ENCODE data around the gene SELPLG.
"Not testable (repeated sequence)": the region's sequence is repeated elsewhere in the genome, so short reads cannot be mapped to it uniquely, and the experiment has no call there.

Gene SELPLG

DNA sequence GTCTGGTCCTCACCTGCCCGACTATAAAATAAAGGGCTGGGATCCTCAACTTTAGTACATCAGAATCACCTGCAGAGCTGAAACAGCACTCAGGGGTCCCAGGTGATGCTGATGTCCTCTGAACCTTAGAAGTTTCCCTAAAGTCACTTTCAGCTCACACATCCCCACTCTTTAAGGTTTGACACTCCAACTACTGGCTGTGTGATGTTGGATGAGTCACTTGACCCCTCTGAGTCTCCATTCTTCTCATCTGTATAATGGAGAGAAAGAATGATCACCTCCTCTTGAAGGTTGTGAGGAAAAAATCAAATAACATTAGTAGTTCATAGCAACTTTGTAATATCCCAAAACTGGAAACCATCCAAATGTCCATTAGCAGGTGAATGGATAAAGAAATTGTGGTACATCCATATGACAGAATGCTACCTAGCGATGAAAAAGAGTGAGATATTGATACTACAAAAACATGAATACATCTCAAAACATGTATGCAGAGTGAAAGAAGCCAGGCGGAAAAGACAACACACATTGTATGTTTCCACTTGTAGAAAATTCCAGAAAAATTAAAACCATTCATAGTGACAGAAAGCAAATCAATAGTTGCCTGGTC, 49.1 kb downstream of the SELPLG start:
- no peak for DNase-seq

DNA sequence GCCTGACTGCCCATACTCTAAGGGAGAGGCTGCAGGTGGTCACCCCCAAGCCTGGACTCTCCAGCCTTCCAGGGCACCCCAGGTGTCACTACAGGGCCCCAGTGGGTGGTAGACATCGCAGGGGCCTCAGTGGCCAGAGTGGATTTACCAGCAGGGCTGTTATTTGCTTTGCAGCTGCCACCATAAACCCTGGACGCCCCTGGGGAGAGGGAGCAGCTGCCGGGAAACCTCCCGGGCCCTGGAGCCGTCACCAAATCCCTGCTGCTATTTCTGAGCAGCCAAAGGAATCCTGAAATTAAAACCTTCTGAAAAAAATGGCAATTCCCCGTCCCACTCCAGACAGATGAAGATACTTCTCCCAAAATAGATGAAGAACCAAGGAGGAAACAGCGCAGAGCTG, 49.7 kb downstream of the SELPLG start:
- no peak for DNase-seq

DNA sequence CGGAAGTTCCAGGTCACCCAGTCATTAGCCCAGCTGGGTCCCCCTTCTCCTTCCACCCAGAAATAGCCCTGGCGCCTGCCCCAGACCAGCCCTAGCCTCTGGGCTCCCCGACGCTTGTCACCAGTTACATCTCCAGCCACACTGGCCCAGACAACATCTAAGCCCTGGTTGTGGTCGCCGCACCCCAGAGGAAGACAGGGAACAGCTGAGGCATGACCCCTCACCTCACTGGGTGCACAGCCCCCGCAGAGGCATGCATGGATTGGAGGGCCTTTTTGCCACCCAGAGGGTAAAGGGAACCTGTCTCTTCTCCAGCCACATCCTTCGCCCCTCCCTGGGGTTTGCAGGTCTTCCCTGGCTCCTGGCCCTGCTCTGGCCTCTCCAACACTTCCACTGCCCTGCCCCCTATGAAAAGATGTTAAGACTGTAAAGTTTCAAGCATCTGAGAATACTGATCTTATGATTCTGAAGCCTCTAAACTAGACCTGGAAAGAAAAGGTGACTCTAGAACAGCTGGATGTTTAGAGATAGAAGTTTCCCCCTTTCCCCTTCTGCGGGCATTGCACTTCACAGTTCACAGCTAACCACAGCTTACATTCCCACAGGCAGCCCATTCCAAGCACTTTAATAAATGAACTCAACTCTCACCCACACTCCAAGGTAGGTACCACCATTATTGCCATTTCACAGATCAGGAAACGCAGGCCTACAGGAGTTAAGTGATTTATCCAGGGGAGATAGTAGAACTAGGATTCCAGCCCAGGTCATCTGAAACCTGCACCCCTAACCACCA, 50.5 kb downstream of the SELPLG start:
- DNase-seq, result no peak

DNA sequence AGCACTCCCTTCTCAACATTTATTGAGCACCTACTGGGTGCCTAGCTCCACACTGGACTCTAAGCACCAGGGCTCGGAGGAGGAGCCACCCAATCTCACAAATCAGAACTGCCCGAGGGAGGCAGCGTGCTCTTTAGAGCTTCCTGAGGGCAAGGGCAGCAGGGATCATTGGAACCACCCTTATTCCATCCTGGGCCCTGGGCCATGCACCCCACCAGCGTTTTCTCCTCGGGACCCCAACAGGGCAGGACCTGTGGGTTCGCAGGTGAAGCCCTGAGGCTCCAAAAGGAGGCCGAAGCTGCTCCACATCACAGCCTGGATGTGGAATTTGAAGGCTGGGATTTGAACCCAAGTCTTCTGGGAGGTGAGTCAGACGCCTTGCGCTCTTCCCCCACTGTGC, 51.2 kb downstream of the SELPLG start:
- no peak for DNase-seq

DNA sequence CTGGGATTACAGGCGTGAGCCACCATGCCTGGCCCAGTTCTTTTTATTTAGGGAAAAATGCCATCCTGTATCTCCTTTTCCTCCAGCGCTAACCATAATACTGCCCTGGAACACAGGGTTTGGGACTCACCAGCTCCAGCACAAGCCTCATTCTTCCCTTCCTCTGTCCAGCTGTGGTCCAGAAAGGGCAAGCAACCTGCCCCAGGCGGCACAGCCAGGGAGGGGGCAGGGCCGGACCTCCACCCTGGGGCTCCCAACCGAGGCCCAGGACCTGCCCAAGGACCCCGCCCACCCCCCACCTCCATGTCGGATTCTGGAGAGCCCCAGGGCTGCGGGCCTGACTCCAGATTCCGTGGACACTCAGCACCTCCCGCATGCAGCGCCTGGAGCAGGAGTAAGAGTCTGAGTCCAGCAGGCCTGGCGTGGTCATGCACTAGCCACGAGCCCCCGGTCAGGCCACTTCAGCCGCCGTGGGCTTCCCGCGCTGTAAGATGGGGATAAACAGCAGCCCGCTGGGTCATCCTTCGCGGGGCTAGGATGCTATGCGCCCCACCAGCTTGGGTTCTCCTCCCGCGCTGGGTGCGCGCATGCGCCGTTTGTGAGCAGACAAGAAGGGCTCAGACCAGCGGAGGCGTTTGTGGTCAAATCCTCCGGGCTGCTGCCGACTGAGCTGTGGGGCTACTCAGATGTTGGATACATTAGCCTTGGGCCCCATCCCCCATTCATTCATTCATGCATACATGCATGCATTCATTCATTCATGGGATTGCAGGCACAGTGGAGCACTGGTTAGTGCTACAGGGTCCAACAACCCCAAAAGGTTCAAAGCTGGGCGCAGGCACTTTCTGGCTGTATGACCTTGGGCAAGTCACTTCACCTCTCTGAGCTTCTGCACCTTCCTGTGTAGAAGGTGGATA, 52.1 kb downstream of the SELPLG start:
- DNase-seq, result no peak

DNA sequence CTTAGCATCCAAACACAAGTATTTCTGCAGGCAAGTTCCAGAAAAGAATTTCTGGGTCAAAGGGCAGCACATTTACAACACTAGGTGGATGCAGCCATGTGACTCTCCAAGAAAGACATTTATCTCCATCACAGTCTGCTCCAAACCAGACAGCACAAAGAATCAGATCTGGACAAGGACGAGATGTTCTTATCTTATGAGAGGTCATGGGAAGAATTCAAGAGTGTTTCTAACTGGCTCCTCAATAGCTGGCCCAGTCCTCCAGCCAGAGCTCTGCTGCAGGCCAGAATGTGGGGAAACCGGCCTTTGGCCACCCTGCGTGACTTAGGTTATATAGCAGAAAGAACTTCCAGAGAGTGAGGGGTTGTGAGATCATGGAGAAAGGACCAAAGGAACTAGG, 53.2 kb downstream of the SELPLG start:
- DNase-seq, result no peak

DNA sequence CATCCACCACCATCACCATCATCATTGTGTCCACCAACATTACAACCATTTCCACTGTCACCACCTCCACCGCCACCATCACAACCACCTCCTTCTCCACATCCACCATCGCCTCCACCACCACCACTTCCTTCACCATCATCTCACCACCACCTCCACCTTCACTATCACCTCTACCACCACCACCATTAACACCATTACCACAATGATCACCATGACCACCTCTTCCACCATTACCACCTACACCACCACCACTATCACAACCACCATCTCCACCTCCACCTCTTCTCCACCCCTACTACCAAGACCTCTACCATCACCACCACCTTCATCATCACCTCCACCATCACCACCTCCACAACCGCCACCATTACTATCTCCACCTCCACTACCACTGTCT, 54.9 kb downstream of the SELPLG start:
- no peak for DNase-seq

DNA sequence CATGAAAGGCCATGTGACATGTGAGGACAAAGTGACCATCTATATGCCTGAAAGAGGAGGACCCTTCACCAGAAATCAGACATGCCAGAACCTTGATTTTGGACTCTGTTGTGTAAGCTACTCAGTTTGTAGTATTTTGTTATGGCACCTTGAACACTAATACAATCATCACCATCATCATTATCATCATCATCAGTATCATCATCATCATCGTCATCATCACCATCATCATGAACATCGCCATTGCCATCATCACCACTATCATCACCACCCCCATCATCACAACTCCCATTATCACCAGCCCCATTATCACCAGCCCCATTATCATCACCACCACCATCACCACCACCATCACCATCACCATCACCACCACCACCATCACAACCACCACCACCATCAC, 55.4 kb downstream of the SELPLG start:
- no peak for DNase-seq

DNA sequence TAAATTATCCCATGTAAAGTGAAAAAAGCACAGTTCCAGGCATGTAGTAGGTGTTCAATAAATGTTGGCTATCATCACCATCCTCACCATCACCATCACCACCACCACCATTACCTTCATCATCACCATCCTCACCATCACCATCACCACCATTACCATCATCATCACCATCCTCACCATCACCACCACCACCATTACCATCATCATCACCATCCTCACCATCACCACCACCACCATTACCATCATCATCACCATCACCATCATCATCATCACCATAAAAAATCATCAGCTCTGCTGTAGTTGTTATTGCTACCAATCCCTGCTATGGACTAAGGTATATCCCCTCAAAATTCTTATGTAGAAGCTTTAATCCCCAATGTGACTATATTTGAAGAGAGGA, 56.2 kb downstream of the SELPLG start:
- no peak for DNase-seq

DNA sequence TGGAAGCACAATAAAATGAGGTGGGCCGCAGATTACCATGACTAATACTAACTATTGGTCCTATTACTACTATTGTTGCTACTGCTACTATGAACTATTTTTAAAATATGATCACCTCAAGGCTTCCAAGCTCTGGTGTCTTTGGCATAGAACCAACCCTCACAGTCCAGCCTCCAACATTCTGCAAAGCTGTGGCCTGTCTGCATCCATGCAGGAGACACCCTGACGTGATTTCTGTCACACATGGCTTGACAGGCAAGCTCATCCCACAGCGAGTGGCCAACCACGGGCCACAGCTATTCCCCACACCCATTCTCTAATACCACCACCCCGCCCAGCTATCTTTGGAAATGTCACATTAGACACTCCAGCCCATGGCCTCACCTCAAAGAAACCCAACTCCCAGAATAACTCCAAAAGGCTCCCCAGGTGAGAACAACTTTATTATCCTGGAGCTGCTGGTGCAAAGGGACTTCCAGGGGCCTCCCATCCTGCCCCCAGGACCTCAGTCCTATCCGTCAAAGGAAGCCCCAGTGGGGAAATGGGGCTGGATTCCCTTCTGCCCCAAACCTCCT, 56.9 kb downstream of the SELPLG start:
- no peak for DNase-seq

DNA sequence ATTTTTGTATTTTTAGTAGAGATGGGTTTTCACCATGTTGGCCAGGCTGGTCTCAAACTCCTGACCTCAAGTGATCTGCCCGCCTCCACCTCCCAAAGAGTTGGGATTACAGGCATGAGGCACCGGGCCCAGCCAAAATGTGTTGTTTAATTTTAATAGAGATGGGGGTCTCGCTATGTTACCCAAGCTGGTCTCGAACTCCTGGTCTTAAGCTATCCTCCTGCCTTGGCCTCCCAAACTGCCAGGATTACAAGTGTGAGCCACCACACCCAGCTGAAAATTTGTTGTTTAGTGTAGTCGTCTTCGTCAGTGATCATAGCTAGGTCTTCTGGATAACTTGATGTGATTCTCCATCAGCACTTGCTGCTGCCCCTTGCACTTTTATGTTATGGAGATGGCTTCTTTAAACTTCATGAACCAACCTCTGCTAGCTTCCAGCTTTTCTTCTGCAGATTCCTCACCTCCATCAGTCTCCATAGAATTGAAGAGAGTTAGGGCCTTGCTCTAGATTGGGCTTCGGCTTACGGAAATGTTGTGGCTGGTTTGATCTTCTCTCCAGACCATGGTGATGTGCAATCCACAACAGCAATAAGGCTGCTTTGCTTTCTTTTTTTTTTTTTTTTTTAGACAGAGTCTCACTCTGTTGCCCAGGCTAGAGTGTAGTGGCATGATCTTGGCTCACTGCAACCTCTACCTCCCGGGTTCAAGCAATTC, 58.3 kb downstream of the SELPLG start:
- no peak for DNase-seq

DNA sequence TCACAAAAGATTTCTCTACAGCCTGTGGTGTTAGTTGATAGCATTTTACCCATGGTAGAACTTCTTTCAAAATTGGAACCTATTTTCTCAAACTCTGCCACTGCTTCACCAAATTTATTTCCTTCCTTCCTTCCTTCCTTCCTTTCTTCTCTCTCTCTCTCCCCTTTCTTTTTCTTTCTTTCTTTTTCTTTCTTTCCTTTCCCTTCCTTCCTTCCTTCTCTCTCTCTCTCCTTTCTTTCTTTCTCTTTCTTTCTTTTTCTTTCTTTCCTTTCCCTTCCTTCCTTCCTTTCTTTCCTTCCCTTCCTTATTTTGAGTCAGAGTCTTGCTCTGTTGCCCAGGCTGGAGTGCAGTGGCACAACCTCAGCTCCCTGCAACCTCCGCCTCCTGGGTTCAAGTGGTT, 59.4 kb downstream of the SELPLG start:
- DNase-seq, result not testable (repeated sequence)

DNA sequence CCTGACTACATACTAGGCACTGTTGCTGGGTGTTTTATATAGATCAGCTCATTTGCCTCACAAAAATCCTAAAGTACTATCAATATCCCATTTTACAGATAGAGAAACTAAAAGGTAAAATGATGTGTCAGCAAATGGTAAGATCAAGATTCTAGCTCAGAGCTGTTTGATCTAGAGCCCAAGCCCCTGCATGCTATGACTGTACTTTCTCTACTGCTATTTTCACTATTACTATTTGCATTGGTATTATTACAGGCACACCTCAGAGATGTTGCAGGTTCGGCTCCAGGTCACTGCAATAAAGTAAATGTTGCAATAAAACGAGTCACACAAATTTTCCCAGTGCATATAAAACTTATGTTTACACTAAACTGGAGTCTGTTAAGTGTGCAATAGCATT, 60.4 kb downstream of the SELPLG start:
- no peak for DNase-seq

DNA sequence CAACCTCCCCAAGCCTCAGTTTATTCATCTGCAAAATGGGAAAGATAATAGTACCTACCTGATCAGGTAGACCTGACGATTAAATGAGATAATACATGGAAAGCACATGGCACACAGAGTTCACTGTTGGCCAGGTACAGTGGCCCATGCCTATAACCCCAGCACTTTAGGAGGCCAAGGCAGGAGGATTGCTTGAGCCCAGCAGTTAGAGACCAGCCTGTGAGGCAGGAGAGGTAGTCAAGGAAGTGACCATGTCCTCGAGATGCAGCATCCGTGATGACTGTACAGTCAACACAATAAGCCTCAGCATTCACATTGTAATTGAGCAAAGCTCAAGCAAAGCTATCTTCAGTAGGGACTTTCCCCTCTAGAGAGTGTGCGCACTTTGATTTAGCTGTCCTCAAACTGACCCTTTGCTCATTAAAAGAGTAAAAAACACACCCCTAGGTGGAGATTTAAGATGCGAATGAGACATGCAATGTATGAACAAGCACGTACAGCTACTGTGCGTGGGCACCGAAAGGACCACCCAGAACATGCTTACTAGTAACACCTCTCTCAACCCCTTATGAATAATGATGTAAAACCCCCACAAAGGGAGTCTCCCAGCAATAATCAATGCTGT, 61.4 kb downstream of the SELPLG start:
- no peak for DNase-seq
